Measurements from ENCODE around the gene RHOT2. TPM values are rescaled to one million over a fixed set of nuclear protein-coding genes. Genes with fewer than 3 reads are reported as not detected.

The RHOT2 gene
- total RNA-seq, 2 donors from 2014 or later, result 62.0 to 80.4 TPM

- DNase-seq (ENCODE audit: low spot score), result no peak
- ATAC-seq (ENCODE audit: insufficient number of reproducible peaks, low FRiP score, low read depth), result peak; percentile 3
- Histone ChIP-seq H3K36me3 (peaks cover 19% of the 10 kb centered on the region), H3K27ac (peak overlapping the region; percentile 49 to 76), H3K27me3 (replicated peaks; ENCODE audit: insufficient read depth) (no peaks in the 10 kb centered on the region), H3K9me3 (no peaks in the 10 kb centered on the region), H3K4me1 (ENCODE audit: control insufficient read depth in 1 of 2, low read depth in 2 of 2) (peaks cover 28 to 55% of the 10 kb centered on the region in 2 donors), H3K4me3 (peak overlapping the region; percentile 83)
- no peak for TF ChIP-seq CTCF (IDR thresholded peaks at IDR 0.05)
Measured at GRCh38 chr16:678858-679813, 11.2 kb downstream of the RHOT2 start.

GRCh38 chr16:679814-680624 lies 12.1 kb downstream of the RHOT2 start, which contains the start of gene STUB1:
Gene STUB1, plus strand, starts transcription at chr16:680410. Its CDS starts 116 bp downstream, at chr16:680526.
- ATAC-seq (ENCODE audit: insufficient number of reproducible peaks, low FRiP score, low read depth), result peak; percentile 41
- H3K27ac ChIP-seq, result peak within 1 kb of the TSS; percentile 82 to 95
- no peak for TF ChIP-seq CTCF (IDR thresholded peaks at IDR 0.05)
- H3K4me1 ChIP-seq (ENCODE audit: control insufficient read depth in 1 of 2, low read depth in 2 of 2), result peaks cover 33 to 60% of the 10 kb centered on the region in 2 donors
- no peaks in the 10 kb centered on the region for H3K27me3 ChIP-seq (replicated peaks; ENCODE audit: insufficient read depth)
- peak; percentile 66 for DNase-seq (ENCODE audit: low spot score)
- H3K9me3 ChIP-seq, result no peaks in the 10 kb centered on the region
- H3K4me3 ChIP-seq, result peak within 1 kb of the TSS; percentile 83
- peaks cover 19% of the 10 kb centered on the region for H3K36me3 ChIP-seq

- H3K4me1 ChIP-seq (ENCODE audit: control insufficient read depth in 1 of 2, low read depth in 2 of 2), result peaks cover 33 to 56% of the 10 kb centered on the region in 2 donors
- no peaks in the 10 kb centered on the region for H3K9me3 ChIP-seq
- H3K27ac ChIP-seq, result peak overlapping the region; percentile 82 to 95
- no peak for TF ChIP-seq CTCF (IDR thresholded peaks at IDR 0.05)
- ATAC-seq (ENCODE audit: insufficient number of reproducible peaks, low FRiP score, low read depth), result no peak
- H3K36me3 ChIP-seq, result peaks cover 19% of the 10 kb centered on the region
- peak overlapping the region; percentile 83 for H3K4me3 ChIP-seq
- H3K27me3 ChIP-seq (replicated peaks; ENCODE audit: insufficient read depth), result no peaks in the 10 kb centered on the region
- DNase-seq (ENCODE audit: low spot score), result no peak
Measured at GRCh38 chr16:680625-680945, 12.7 kb downstream of the RHOT2 start.

GRCh38 chr16:680967-681745 lies 13.2 kb downstream of the RHOT2 start:
- DNase-seq (ENCODE audit: low spot score), result no peak
- Histone ChIP-seq H3K4me3 (peak overlapping the region; percentile 83), H3K27ac (peak overlapping the region; percentile 82 to 95), H3K9me3 (no peaks in the 10 kb centered on the region), H3K36me3 (peaks cover 19% of the 10 kb centered on the region), H3K4me1 (ENCODE audit: control insufficient read depth in 1 of 2, low read depth in 2 of 2) (peaks cover 33 to 52% of the 10 kb centered on the region in 2 donors), H3K27me3 (replicated peaks; ENCODE audit: insufficient read depth) (no peaks in the 10 kb centered on the region)
- no peak for ATAC-seq (ENCODE audit: insufficient number of reproducible peaks, low FRiP score, low read depth)
- no peak for TF ChIP-seq CTCF (IDR thresholded peaks at IDR 0.05)

Measured in thoracic aorta (tissue), 2 donors.